Calu3 (cell line): ENCODE data around the gene SIDT1. TPM values are rescaled to one million over a fixed set of nuclear protein-coding genes. Genes with fewer than 3 reads are reported as not detected.

ENCODE experiments used
- BruUV-seq: library from RNA; stranded (reverse); fragments of 400-500 nt; replicated peaks from 2 replicates; lab custom pipeline; 2021; lab: Mats Ljungman, UMichigan
- CTCF ChIA-PET: fragments of 300-600 bp; sonication (Branson Sonifier 250); formaldehyde crosslinking; loops from one replicate; lab custom pipeline; 2022; ENCODE audit warnings: antibody characterized with exemption; lab: Charles Lee
- DNase-seq: peaks from one replicate; pipeline ENCODE4 v3.0.0; 2022
- H3K27ac Mint-ChIP-seq: one replicate; pipeline ENCODE4 v1.8.0; 2022; ENCODE audit warnings: mixed read lengths; ENCODE audit not compliant: unreplicated experiment
- H3K27me3 Mint-ChIP-seq: one replicate; pipeline ENCODE4 v1.8.0; 2022; ENCODE audit warnings: mixed read lengths; ENCODE audit not compliant: unreplicated experiment
- H3K36me3 Mint-ChIP-seq: one replicate; pipeline ENCODE4 v1.8.0; 2022; ENCODE audit warnings: mild to moderate bottlenecking, moderate library complexity, mixed read lengths; ENCODE audit not compliant: insufficient read depth, unreplicated experiment
- H3K4me1 Mint-ChIP-seq: one replicate; pipeline ENCODE4 v1.8.0; 2022; ENCODE audit warnings: mild to moderate bottlenecking, low read depth, mixed read lengths; ENCODE audit not compliant: unreplicated experiment
- H3K4me3 Mint-ChIP-seq: one replicate; pipeline ENCODE4 v1.8.0; 2022; ENCODE audit warnings: mild to moderate bottlenecking, low read depth, moderate library complexity, mixed read lengths; ENCODE audit not compliant: unreplicated experiment
- H3K9me3 Mint-ChIP-seq: one replicate; pipeline ENCODE4 v1.8.0; 2022; ENCODE audit warnings: low read depth, mixed read lengths; ENCODE audit not compliant: unreplicated experiment
- CTCF ChIP-seq: fragments of 200-600 bp; IDR thresholded peaks from one replicate; pipeline ENCODE4 v1.8.0; 2022; ENCODE audit warnings: antibody characterized with exemption; ENCODE audit not compliant: unreplicated experiment
- intact Hi-C: fragments of 100-400 bp; cut with micrococcal nuclease; formaldehyde crosslinking; loops from one replicate; pipeline ENCODE4 v1.10.0; 2022; ENCODE audit not compliant: unreplicated experiment
- total RNA-seq: library from RNA; stranded (reverse); gene quantifications from 2 replicates; pipeline ENCODE4 v1.2.3, GENCODE V29; 2022

SIDT1 gene
- total RNA-seq, 1 experiment from 2014 or later = 0.87 TPM

GRCh38 chr3:113551820-113552219 is 19.5 kb downstream of the SIDT1 start:
- TF ChIP-seq CTCF = no peak
- Mint-ChIP-seq H3K36me3 (no peaks in the 10 kb centered on the region), H3K27ac (no peak overlapping the region), H3K27me3 (no peaks in the 10 kb centered on the region), H3K9me3 (peaks cover 3% of the 10 kb centered on the region), H3K4me3 (no peak overlapping the region), H3K4me1 (peaks cover 21% of the 10 kb centered on the region)
- intact Hi-C loops = loop anchor here (1.0 kb wide), 1 partner anchor 57 kb away; no protein-coding TSS in a partner anchor
- no TSS peak for BruUV-seq
- CTCF ChIA-PET = interaction anchor here (0.8 kb wide), 1 partner anchor 56 kb away, joined by 3 read pairs; no protein-coding TSS in a partner anchor
- DNase-seq = no peak

- Mint-ChIP-seq H3K27me3 (no peaks in the 10 kb centered on the region), H3K4me3 (no peak overlapping the region), H3K9me3 (peaks cover 3% of the 10 kb centered on the region), H3K4me1 (peaks cover 31% of the 10 kb centered on the region), H3K36me3 (no peaks in the 10 kb centered on the region), H3K27ac (no peak overlapping the region)
- intact Hi-C loops = loop anchor here (1.0 kb wide), 1 partner anchor 58 kb away; no protein-coding TSS in a partner anchor
- no TSS peak for BruUV-seq
- no peak for TF ChIP-seq CTCF
- CTCF ChIA-PET = no interaction called here
- no peak for DNase-seq
Measured at GRCh38 chr3:113552851-113553250, 20.5 kb downstream of the SIDT1 start.

GRCh38 chr3:113555138-113555537 is 22.8 kb downstream of the SIDT1 start:
- Mint-ChIP-seq H3K27me3 (no peaks in the 10 kb centered on the region), H3K4me3 (no peak overlapping the region), H3K9me3 (peaks cover 3% of the 10 kb centered on the region), H3K36me3 (no peaks in the 10 kb centered on the region), H3K4me1 (peaks cover 34% of the 10 kb centered on the region), H3K27ac (peak overlapping the region; percentile 12)
- CTCF ChIA-PET = interaction anchor here (0.6 kb wide), 1 partner anchor 18 kb away, joined by 3 read pairs; no protein-coding TSS in a partner anchor
- no peak for DNase-seq
- intact Hi-C loops = loop anchor here (5.0 kb wide), 1 partner anchor 38 kb away; the partner anchor contains the start of gene SPICE1
- BruUV-seq = no TSS peak
- TF ChIP-seq CTCF = no peak

GRCh38 chr3:113556316-113556945 is 24.1 kb downstream of the SIDT1 start:
- no TSS peak for BruUV-seq

More at GRCh38 chr3:113556316-113556945, 24.1 kb downstream of the SIDT1 start:
- CTCF ChIA-PET = interaction anchor here (0.6 to 0.8 kb wide), 2 partner anchors 40 to 307 kb away, joined by 3 read pairs; no protein-coding TSS in a partner anchor
- Mint-ChIP-seq H3K36me3 (no peaks in the 10 kb centered on the region), H3K4me1 (peaks cover 34% of the 10 kb centered on the region), H3K27ac (no peak overlapping the region), H3K27me3 (no peaks in the 10 kb centered on the region), H3K4me3 (no peak overlapping the region), H3K9me3 (peaks cover 3% of the 10 kb centered on the region)
- TF ChIP-seq CTCF = no peak
- no peak for DNase-seq
- intact Hi-C loops = loop anchor here (5.0 kb wide), 1 partner anchor 39 kb away; the partner anchor contains the start of gene SPICE1
